Activated T-cell treated with anti-CD3 and anti-CD28 coated beads, Interleukin-2, amount 50 U/mL, for 4 hours (primary cell): ENCODE results near the gene NAB2. TPM values are rescaled to one million over a fixed set of nuclear protein-coding genes. Genes with fewer than 3 reads are reported as not detected.
"Not testable (repeated sequence)": the region's sequence is repeated elsewhere in the genome, so short reads cannot be mapped to it uniquely, and the experiment has no call there.

Source experiments
- ATAC-seq, 2 donors: fragments of 200-7000 bp; cut with Tn5 transposase; one replicate each; pipeline ENCODE4 v1.10.0; 2021
- DNase-seq: peaks from one replicate; pipeline ENCODE4 v3.0.0-alpha.2; 2020
- H3K27me3 Mint-ChIP-seq: one replicate; pipeline ENCODE4 v1.8.0; 2021; ENCODE audit warnings: low read depth, mixed read lengths
- H3K36me3 Mint-ChIP-seq: one replicate; pipeline ENCODE4 v1.8.0; 2022; ENCODE audit warnings: mixed read lengths; ENCODE audit not compliant: insufficient read depth
- H3K4me1 Mint-ChIP-seq: one replicate; pipeline ENCODE4 v1.8.0; 2021; ENCODE audit warnings: low read depth, mixed read lengths
- H3K4me3 Mint-ChIP-seq: one replicate; pipeline ENCODE4 v1.8.0; 2021; ENCODE audit warnings: mild to moderate bottlenecking, moderate library complexity, mixed read lengths
- H3K9me3 Mint-ChIP-seq: one replicate; pipeline ENCODE4 v1.8.0; 2021; ENCODE audit warnings: mixed read lengths
- total RNA-seq, 3 donors: library from RNA; stranded (reverse); gene quantifications; one replicate each; pipeline ENCODE4 v1.2.1, GENCODE V29; 2021

Gene NAB2
- total RNA-seq, 3 donors from 2014 or later = 51.3 to 54.6 (median 52.8) TPM

- peaks cover 43% of the 10 kb centered on the region for H3K36me3 Mint-ChIP-seq
- no peak overlapping the region for H3K4me3 Mint-ChIP-seq
- H3K4me1 Mint-ChIP-seq = peaks cover 48% of the 10 kb centered on the region
- H3K9me3 Mint-ChIP-seq = no peaks in the 10 kb centered on the region
- ATAC-seq = no peak
- no peak for DNase-seq
- no peaks in the 10 kb centered on the region for H3K27me3 Mint-ChIP-seq
These were observed 17.3 kb downstream of the NAB2 start for GRCh38 chr12:57106021-57106708.

GRCh38 chr12:57107456-57108155 lies 18.7 kb downstream of the NAB2 start:
- Mint-ChIP-seq H3K27me3 (no peaks in the 10 kb centered on the region), H3K36me3 (peaks cover 34% of the 10 kb centered on the region), H3K9me3 (no peaks in the 10 kb centered on the region), H3K4me1 (peaks cover 51% of the 10 kb centered on the region), H3K4me3 (peak overlapping the region; percentile 67)
- DNase-seq = no peak
- ATAC-seq = no peak

GRCh38 chr12:57109207-57110103 lies 20.5 kb downstream of the NAB2 start:
- ATAC-seq = no peak
- Mint-ChIP-seq H3K4me3 (peak overlapping the region; percentile 92), H3K36me3 (peaks cover 27% of the 10 kb centered on the region), H3K4me1 (peaks cover 48% of the 10 kb centered on the region), H3K27me3 (no peaks in the 10 kb centered on the region), H3K9me3 (no peaks in the 10 kb centered on the region)
- no peak for DNase-seq

GRCh38 chr12:57110104-57111030 lies 21.5 kb downstream of the NAB2 start:
- Mint-ChIP-seq H3K36me3 (peaks cover 20% of the 10 kb centered on the region), H3K9me3 (no peaks in the 10 kb centered on the region)

GRCh38 chr12:57111031-57111734 lies 22.3 kb downstream of the NAB2 start, which contains the start of gene STAT6:
Gene STAT6, minus strand, starts transcription at chr12:57111362. Its CDS starts 3,084 bp downstream, at chr12:57108278.
- Mint-ChIP-seq H3K9me3 (no peaks in the 10 kb centered on the region), H3K27me3 (no peaks in the 10 kb centered on the region), H3K36me3 (peaks cover 15% of the 10 kb centered on the region), H3K4me3 (peak within 1 kb of the TSS; percentile 92), H3K4me1 (peaks cover 45% of the 10 kb centered on the region)
- DNase-seq (peak; percentile 79), ATAC-seq (peak; percentile 65 to 67)

More at GRCh38 chr12:57110104-57111030, 21.5 kb downstream of the NAB2 start:
- Mint-ChIP-seq H3K27me3 (no peaks in the 10 kb centered on the region), H3K4me3 (peak overlapping the region; percentile 92), H3K4me1 (peaks cover 45% of the 10 kb centered on the region)
- peak; percentile 77 for DNase-seq
- ATAC-seq = peak; percentile 53 to 61

- Mint-ChIP-seq H3K9me3 (no peaks in the 10 kb centered on the region), H3K36me3 (peaks cover 2% of the 10 kb centered on the region), H3K4me1 (peaks cover 34% of the 10 kb centered on the region), H3K27me3 (no peaks in the 10 kb centered on the region), H3K4me3 (peak overlapping the region; percentile 92)
- DNase-seq (no peak), ATAC-seq (peak in 1 of 2 donors; percentile 62)
These were observed 23.8 kb downstream of the NAB2 start for GRCh38 chr12:57112492-57113294.

GRCh38 chr12:57116580-57117281 lies 27.8 kb downstream of the NAB2 start:
- DNase-seq (no peak), ATAC-seq (no peak)
- no peaks in the 10 kb centered on the region for H3K36me3 Mint-ChIP-seq
- no peaks in the 10 kb centered on the region for H3K9me3 Mint-ChIP-seq
- peaks cover 15% of the 10 kb centered on the region for H3K4me1 Mint-ChIP-seq
- H3K27me3 Mint-ChIP-seq = no peaks in the 10 kb centered on the region
- no peak overlapping the region for H3K4me3 Mint-ChIP-seq

- peak in 1 of 2 donors; percentile 18 for ATAC-seq
- H3K27me3 Mint-ChIP-seq = no peaks in the 10 kb centered on the region
- H3K4me3 Mint-ChIP-seq = no peak overlapping the region
- peaks cover 2% of the 10 kb centered on the region for H3K4me1 Mint-ChIP-seq
- no peaks in the 10 kb centered on the region for H3K36me3 Mint-ChIP-seq
- DNase-seq = no peak
- H3K9me3 Mint-ChIP-seq = no peaks in the 10 kb centered on the region
These were observed 29.9 kb downstream of the NAB2 start for GRCh38 chr12:57118711-57119271.

GRCh38 chr12:57119294-57120085 lies 30.6 kb downstream of the NAB2 start:
- H3K36me3 Mint-ChIP-seq = no peaks in the 10 kb centered on the region
- peaks cover 4% of the 10 kb centered on the region for H3K4me1 Mint-ChIP-seq
- no peak overlapping the region for H3K4me3 Mint-ChIP-seq
- H3K9me3 Mint-ChIP-seq = no peaks in the 10 kb centered on the region
- H3K27me3 Mint-ChIP-seq = no peaks in the 10 kb centered on the region
- no peak for ATAC-seq
- DNase-seq = no peak

GRCh38 chr12:57120718-57121117 lies 31.8 kb downstream of the NAB2 start:
- H3K4me3 Mint-ChIP-seq, H3K27me3 Mint-ChIP-seq, DNase-seq, H3K4me1 Mint-ChIP-seq, H3K9me3 Mint-ChIP-seq, ATAC-seq, H3K36me3 Mint-ChIP-seq: not testable (repeated sequence)

GRCh38 chr12:57123813-57124212 lies 34.9 kb downstream of the NAB2 start:
- Mint-ChIP-seq H3K4me3 (no peak overlapping the region), H3K36me3 (no peaks in the 10 kb centered on the region), H3K9me3 (no peaks in the 10 kb centered on the region), H3K4me1 (peaks cover 8% of the 10 kb centered on the region), H3K27me3 (no peaks in the 10 kb centered on the region)
- ATAC-seq (no peak), DNase-seq (no peak)
